Measurements from ENCODE around the gene EIF4E1B. TPM values are rescaled to one million over a fixed set of nuclear protein-coding genes. Genes with fewer than 3 reads are reported as not detected.

Gene EIF4E1B
- polyA plus RNA-seq, 1 donor = not detected

GRCh38 chr5:176606032-176606431 is 24.4 kb upstream of the EIF4E1B start:
- DNase-seq (ENCODE audit: low read depth) = no peak

DNA sequence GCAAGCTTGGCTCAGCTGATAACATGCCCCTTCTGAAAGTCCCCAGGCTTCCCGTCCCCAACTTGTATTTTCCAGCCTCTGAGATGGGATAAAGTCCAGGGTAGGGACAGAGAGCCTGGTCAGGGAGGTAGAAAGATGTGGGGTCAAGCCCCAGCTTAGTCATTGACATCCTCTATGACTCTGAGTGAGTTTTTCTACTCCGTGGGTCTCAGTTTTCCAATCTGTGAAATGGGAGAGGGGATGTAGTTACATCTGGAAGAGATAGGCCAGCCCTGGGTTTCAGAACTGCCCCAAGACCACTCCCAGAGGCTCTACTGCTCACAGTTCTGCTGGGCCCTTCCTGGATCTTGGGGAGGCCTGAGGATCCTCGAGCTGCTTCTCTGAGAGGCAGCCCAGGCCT is 23.6 kb upstream of the EIF4E1B start:
- no peak for DNase-seq (ENCODE audit: low read depth)

- DNase-seq (ENCODE audit: low read depth) = no peak
Observed at GRCh38 chr5:176608142-176608705, 22.3 kb upstream of the EIF4E1B start.

- DNase-seq (ENCODE audit: low read depth) = no peak
Observed at GRCh38 chr5:176608937-176609723, 21.3 kb upstream of the EIF4E1B start.

DNA sequence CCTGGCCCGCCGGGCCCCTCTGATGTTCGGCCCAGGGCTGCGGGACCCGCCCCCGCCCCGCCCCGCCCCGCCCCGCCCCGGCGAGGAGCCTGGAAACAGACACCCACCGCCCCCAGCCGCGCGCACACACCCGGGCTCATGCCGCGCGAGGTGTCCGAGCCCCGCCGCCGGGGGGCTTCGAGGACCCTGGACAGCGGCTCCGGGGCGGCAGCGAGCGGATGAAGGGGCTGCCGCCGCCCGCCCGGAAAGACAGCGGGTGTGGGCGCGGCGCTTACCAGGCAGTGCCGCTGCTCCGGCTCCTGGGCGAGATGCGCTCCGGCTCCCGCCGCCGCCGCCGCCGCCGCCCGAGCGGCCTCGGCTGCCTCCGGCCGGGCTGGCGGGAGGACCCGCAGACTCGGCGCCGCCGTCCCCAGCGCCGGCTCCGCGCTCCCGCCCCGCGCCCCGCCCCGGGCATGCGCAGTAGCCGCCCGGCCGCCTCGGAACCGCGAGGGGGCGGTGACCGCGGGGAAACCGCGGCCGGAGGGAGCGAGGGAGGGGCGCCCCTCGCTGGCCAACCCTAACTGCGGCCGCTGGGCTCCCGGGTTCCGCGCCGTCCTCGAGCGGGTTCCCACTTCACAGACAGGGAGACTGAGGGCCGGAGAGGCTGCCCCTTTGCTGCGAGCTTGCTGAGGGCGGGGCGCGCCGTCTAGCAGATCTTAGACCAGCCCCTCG is 20.6 kb upstream of the EIF4E1B start, which contains the start of gene GPRIN1:
GPRIN1 (minus strand) TSS at position 433 of the 711 bp plus-strand sequence. CDS start 10,322 bp downstream, outside the sequence.
- DNase-seq (ENCODE audit: low read depth) = no peak

DNA sequence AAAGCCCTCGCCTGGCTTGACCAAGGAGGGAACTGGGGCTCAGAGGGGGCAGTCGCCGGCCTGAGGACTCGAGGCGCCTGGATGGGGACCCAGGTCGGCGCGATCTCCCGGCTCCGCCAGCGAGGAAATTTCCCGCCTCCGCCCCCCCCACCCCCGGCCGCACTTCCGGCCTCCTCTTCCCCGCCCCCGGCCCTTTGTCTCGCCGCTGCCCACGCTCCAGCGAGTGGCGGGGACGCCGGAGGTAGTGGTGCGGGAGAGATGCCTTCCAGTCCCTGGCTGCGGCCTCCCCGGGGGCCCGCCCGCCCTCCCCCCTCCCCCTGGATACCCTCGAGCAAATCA is 20.1 kb upstream of the EIF4E1B start:
- no peak for DNase-seq (ENCODE audit: low read depth)

DNA sequence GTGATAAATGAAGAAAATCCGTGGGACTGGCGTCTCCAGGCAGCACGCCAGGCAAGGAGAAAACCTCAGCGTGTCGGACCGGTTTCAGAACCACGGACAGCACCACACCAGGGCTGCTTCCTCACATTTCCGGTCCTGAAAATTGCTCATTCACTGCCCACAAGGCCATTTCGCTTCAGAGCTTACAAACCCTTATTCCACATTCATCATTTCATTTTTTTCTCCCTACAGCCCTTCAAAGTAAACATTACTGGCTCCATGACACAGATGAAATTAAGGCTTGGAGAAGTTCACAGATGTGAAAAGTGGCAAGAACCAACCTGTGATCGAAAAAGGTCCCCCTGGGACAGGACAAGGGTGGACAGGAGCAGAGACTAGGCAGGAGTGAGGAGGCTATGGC is 19.0 kb upstream of the EIF4E1B start:
- DNase-seq (ENCODE audit: low read depth) = peak; percentile 61

- DNase-seq (ENCODE audit: low read depth) = no peak
Observed at GRCh38 chr5:176612008-176612407, 18.5 kb upstream of the EIF4E1B start.

DNA sequence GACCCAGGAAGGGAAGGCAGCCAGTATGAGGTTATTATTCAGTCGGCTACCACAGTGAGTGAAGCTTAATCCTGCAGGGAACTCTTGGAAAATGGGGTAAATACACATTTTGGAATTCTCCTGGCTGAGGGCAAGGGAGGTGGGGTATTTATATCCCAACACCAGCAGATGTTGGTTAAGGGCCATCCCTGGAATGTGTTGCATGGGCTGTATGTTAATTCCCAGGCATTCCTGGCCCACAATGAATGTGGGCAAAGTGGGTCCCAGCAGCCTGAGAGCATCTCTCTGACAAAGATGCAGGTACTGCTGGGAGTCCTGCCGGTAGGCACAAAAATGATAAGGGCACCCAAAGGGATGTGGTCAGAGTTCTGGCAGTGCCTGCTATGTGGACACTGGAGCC is 17.6 kb upstream of the EIF4E1B start:
- DNase-seq (ENCODE audit: low read depth) = no peak

DNA sequence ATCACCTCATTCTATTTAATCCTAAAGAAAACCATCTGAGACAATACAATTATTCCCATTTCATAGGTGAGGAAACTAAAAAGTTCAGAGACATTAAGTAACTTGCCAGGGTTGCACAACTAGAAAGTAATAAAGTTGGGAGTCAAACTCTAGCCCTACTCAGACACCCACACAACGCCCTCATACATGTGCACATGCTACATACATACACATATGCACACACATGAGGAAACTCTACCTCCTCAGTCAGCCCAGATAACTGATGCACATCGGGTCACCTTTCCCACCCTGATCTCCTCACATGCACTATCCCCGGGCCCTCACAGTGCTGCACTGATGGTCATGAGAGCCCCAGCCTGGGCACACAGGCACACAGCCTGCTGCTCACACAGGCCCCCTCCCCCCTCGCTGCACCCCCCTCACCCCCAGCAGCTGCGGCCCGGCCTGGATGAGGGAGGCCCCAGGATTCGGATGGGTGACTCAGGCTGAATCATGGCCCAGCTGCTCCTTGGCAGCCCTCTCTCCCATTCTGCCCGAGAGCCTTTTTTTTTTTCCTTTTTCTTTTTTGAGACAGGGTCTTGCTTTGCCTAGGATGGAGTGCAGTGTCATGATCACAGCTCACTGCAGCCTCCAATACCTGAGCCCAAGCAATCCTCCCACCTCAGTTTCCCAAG is 15.5 kb upstream of the EIF4E1B start:
- DNase-seq (ENCODE audit: low read depth) = no peak

DNA sequence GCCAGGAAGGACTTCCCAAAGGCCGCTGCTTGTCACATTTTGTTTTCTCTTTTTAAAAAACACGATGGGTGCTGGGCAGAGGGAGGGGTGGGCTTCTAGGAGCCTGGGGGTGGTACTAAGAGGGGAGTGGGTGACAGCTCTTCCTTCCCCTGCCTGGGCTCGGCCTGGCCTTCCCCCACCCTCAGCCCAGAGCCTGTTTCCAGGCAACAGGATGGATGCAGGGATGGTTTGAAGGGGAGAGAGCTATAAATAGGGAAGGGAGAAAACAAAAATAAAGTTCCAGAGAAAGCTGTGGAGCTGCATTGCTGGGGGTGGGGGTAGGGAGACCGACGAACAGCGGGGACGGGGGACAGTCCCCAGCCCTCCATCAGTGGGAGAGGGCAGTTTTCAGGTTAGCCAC is 14.0 kb upstream of the EIF4E1B start:
- no peak for DNase-seq (ENCODE audit: low read depth)

DNA sequence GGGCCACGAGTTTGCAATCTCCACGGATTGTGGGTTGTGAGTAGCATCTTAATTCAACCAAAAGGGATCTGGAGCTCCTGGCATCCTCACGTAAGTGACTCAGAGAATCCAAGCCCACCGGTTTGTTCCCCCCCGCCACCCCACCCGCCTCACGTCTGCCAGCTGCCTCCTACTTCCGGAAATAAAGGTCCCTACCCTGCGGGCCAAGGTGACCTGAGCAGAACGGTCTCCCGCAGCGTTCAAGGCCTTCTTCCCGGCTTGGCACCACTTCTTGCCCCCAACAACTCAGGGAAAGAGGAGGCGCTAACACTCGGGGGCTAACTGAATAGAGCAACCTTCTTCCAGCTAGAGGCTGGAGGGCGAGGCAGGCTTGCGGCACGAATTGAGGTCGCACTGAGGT is 11.7 kb upstream of the EIF4E1B start:
- DNase-seq (ENCODE audit: low read depth) = no peak

- DNase-seq (ENCODE audit: low read depth) = no peak
Observed at GRCh38 chr5:176619203-176619568, 11.3 kb upstream of the EIF4E1B start.

DNA sequence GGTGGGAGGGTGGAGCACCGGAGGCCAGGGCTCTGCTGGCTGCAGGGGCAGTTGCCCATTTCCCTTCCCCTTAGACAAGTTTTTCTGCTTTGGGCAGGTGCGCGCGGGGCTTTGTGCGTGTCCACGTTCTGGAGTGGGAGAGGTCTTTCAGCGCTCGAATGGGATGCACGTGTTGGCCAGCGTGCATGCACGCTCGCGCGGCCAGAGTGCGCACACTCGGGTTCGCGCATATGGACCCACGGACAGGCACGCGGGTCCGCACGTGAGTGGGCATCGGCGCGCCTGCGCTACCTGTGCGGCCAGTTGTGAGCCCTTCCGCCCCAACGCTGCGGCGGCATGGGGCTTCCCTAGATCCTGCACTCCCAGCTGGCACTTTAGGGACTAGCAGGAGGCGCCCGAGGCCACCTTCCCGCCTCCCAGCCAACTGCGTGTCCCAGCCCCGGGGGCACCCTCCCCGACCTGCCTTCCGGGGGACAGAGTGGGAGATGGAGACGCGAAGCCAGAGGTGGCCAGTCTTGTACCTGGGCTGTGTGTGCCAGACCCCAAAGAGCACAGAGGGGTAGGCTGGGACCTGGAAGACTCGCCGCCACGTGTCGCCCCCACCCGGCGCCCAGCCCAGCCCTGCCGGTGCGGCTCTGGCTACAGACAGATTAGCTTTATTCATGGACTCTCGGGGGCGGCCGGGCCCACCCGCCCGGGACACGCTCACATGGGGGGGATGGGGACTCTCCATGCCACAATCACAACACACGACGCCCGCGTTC is 10.7 kb upstream of the EIF4E1B start:
- no peak for DNase-seq (ENCODE audit: low read depth)

DNA sequence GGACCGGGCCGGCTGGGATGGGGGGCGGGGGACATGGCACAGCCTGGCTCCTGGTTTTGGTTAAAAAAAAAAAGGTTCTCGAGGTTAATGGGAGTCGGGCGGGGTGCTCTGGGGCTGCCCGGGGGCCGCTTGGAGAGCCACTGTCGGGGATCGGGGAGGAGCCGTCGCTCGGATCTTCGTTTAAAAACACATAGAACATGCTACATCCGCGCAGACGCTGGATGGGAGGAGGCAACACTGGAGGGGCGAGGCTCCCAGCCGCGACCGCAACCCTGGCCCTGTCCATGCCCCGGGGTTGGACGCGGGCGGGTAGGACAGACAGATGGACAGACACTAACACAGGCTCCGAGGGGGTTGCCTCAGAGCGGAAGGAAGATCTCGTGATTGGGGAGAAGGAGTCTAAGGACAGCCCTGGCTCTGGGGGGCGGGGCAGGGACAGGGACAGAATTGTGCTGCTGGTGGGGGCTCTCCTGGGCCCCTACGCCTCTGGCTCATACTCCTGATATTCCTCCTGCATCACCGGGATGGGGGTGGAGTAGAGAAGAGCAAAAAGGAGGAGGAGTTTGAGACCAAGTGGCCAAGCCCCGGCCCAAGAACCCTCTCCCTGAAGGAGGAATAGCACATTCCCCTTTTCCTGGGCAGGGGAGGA is 10.0 kb upstream of the EIF4E1B start:
- DNase-seq (ENCODE audit: low read depth) = no peak

DNA sequence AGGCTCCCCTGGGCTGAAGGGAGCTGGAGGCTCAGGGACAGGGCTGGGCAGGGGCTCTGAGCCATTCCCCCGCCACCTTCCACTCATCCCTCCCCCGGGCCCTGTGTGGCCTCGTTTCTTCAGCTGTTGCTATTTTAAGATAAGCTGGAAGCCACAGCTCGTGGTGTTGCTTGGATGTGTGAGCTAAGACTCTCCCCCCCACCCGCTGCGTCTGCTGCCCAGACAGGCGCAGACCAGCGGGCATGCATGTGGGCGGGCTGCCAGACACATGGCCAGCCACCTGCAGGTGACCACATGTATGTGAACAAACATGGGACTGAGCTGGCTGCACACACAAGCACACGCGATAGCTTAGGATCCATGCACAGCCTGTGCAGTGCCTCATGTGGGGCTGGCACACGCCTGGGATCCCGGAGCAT is 8.8 kb upstream of the EIF4E1B start:
- no peak for DNase-seq (ENCODE audit: low read depth)

DNA sequence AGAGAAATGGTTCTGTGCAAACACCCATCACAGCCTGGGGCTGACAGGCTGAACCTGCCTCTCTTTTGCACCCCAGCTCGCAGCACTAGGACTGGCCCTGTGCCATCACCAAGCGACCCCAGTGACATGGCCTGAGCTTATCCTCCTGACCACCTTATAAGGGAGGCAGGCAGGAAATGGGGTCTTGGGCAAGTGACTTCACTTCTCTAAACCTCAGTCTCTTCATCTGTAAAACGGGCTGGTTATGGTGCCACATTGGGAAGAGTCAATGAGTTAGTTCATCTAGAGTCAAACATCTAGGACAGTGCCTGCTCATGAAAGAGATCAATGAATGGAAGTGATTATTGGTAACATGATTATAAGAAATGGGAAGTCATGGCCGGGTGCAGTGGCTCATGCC is 6.3 kb upstream of the EIF4E1B start:
- no peak for DNase-seq (ENCODE audit: low read depth)

DNA sequence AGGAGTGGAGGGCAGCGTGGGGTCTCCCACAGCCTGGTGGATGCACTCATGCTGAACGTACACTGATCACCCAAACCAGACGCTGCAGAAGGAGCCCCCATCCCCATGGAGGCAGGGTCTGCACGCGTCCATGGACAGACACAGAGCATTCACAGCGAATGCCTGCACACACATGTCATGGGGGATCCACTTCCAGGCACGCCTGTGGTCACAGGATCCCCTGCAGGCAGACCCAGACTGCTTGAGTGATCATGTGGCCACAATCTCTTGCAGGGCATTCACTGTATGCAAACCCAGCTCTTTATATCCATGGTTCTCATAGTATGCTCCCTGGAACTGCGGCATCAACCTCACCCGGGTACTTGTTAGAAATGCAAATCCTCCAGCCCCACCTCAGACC is 5.5 kb upstream of the EIF4E1B start:
- DNase-seq (ENCODE audit: low read depth) = no peak

DNA sequence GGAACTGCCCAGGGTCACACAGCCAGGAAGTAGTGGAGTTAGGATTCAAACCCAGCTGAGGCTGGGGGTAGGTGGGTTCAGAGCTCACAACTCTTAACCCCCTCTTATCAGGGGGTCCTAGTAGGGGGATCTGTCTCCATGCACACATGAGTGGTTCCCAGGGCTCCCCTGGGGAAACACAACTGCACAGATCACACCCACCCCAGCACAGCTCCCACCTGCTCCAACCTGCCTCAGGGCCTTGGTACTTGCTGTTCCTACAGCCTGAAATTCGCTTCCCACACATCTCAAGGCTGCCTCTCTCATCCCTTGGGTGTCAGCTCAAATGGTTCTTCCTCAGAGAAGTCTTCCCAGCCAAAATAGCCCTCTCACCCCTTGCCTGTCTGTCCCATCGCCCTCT is 5.0 kb upstream of the EIF4E1B start:
- DNase-seq (ENCODE audit: low read depth) = no peak

DNA sequence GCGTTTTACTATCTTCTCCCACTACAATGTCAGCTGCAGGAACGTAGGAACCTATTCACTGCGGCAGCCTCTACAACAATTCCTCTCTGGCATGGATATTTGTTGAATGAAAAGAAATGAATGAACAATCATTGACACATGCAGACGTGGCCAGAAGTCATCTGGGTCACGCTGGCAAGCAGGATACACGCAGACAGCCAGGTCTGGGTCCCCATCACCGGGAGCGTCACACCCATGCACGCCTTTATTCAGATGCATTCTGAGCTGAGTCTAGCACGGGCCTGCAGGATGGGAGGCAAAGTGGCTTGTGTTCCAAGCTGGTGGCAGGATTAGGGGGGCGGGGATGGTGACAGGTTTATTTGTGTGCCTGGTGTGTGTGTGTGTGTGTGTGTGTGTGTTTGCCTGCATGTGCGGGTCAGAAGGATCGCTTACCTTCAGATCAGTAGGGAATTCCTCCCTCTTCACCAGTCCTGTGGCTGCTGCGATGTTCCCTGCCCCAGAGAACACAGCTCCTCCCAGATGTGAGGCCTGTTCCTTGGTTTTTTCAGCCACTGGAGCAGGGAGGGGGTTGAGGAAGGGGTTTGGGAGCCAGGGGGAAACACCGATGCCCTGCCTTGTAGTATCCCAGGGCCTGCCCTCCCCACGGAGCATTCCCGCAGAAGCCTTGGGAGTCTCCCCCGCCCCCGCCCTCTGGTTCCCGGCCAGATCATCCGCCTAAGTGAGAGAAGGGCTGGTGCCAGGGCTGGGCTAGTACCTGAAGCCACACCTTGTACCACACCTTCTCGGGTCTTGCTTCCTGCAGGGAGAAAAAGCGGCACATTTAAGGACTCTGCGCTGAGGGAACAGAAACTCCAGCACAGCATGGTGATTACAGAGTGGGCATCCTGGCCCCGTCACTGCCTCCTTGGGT is 4.3 kb upstream of the EIF4E1B start:
- no peak for DNase-seq (ENCODE audit: low read depth)

Data from forelimb muscle (tissue), 1 donor.